ENCODE results near the gene MST1R.

The MST1R gene

GRCh38 chr3:49873623-49874022 lies 30.1 kb downstream of the MST1R start:
- no peak for DNase-seq

- no peak for DNase-seq
Observed at GRCh38 chr3:49872801-49873281, 30.8 kb downstream of the MST1R start.

GRCh38 chr3:49871531-49872153 lies 32.0 kb downstream of the MST1R start:
- DNase-seq, result no peak

- peak; percentile 10 for DNase-seq
Observed at GRCh38 chr3:49869525-49870126, 34.0 kb downstream of the MST1R start, which contains the start of gene CAMKV. TSS of gene CAMKV (minus strand) at chr3:49869906. CDS start at chr3:49862388, 7,518 bp downstream.

GRCh38 chr3:49868862-49869466 lies 34.7 kb downstream of the MST1R start:
- no peak for DNase-seq

GRCh38 chr3:49867871-49868321 lies 35.8 kb downstream of the MST1R start:
- peak; percentile 13 for DNase-seq

GRCh38 chr3:49867400-49867799 lies 36.3 kb downstream of the MST1R start:
- no peak for DNase-seq

- no peak for DNase-seq
Observed at GRCh38 chr3:49865198-49865784, 38.4 kb downstream of the MST1R start.

GRCh38 chr3:49864505-49864904 lies 39.2 kb downstream of the MST1R start:
- no peak for DNase-seq

GRCh38 chr3:49859576-49860305 lies 43.9 kb downstream of the MST1R start:
- DNase-seq, result no peak

- peak; percentile 98 for DNase-seq
Observed at GRCh38 chr3:49856181-49857005, 47.3 kb downstream of the MST1R start, which contains the start of gene TRAIP. TSS of gene TRAIP (minus strand) at chr3:49856564. CDS start at chr3:49856453, 111 bp downstream.

GRCh38 chr3:49855662-49856061 lies 48.0 kb downstream of the MST1R start:
- DNase-seq, result no peak

GRCh38 chr3:49845694-49846093 lies 58.0 kb downstream of the MST1R start:
- no peak for DNase-seq

GRCh38 chr3:49844464-49845183 lies 59.0 kb downstream of the MST1R start:
- DNase-seq, result no peak

- no peak for DNase-seq
Observed at GRCh38 chr3:49842843-49843517, 60.7 kb downstream of the MST1R start.

GRCh38 chr3:49841806-49842205 lies 61.9 kb downstream of the MST1R start:
- no peak for DNase-seq

GRCh38 chr3:49841126-49841696 lies 62.5 kb downstream of the MST1R start:
- no peak for DNase-seq

GRCh38 chr3:49840388-49840787 lies 63.3 kb downstream of the MST1R start:
- no peak for DNase-seq

GRCh38 chr3:49839193-49839809 lies 64.4 kb downstream of the MST1R start:
- peak; percentile 88 for DNase-seq
